Suppressor macrophage treated with lipopolysaccharide for 4 hours (primary cell): ENCODE data around the gene FAM237B.

ENCODE experiments used
- DNase-seq: peaks from one replicate; pipeline ENCODE4 v3.0.0-alpha.2; 2020

The FAM237B gene

DNA sequence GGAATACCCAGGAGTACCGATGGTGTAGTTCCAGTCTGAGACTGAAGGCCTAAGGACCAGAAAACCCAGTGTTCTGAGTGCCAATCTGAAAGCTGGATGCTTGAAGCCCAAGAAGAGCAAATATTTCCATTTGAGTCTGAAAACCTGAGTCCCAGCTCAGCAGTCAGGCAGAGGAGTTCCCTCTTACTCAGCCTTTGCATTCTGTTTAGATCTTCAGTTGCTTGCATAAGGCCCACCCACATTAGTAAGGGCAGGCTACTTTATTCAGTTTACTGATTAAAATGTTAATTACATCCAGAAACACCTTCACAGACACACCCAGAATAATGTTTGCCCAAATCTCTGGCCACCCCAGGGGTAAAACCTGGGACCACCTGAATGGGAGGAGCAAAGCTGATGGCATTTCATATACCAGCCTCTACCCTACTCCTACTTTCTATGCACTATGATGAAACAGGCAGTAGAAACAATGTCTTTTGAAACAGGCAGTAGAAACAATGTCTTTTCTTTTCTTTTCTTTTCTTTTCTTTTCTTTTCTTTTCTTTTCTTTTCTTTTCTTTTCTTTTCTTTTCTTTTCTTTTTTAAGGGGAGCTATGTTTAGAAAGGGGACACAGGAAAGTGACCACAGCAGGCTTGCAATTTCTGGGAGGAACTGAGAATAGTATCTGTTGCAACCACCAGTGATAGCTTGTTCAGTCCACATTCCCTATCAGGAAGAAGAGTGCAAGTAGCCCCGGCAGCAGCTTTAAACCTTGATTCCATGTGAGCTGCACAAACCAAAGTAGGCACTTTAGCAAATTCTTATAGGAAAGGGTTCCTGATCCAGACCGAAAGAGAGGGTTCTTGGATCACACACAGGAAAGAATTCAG, 30.6 kb downstream of the FAM237B start:
- peak; percentile 44 for DNase-seq

GRCh38 chr7:90288154-90288553, 33.0 kb downstream of the FAM237B start:
- DNase-seq, result no peak

GRCh38 chr7:90276033-90276728, 44.9 kb downstream of the FAM237B start:
- DNase-seq, result no peak

- DNase-seq, result no peak
These were observed 46.9 kb downstream of the FAM237B start for GRCh38 chr7:90274161-90274560.

- no peak for DNase-seq
These were observed 48.9 kb downstream of the FAM237B start for GRCh38 chr7:90272242-90272641.

GRCh38 chr7:90271753-90272152, 49.4 kb downstream of the FAM237B start:
- DNase-seq, result no peak

DNA sequence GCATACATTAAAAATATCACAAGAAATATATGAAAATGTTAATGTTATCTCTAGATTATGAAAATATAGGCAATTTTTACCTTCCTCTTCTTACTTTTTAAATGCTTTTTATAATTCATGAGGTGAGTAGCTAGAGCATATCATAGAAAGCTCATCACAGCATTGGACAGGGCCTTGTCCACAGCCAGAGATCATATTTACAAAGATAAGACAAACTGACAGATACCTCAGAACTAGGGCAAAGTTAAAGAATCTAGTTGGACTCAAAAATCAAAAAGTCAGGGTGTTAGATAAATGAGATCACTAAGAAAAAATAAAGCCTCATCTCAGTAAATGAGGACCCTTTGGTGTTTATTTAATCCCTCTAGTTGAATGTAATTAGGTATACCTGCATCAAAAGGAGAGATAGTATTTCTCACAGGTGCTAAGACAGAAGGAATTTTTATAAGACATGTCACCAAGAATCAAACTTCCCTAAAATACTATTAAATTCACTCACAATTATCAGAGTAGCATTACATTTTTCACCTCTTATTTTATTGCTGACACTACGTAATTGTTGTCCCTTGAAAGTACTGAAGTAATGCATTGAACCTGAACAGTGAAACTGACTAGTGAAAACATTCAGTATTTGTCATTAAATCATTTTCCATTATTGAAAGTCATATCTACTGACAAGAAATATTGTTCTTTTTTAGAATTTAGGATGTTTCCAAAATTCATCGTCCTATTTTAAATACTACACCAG, 50.5 kb downstream of the FAM237B start:
- no peak for DNase-seq

DNA sequence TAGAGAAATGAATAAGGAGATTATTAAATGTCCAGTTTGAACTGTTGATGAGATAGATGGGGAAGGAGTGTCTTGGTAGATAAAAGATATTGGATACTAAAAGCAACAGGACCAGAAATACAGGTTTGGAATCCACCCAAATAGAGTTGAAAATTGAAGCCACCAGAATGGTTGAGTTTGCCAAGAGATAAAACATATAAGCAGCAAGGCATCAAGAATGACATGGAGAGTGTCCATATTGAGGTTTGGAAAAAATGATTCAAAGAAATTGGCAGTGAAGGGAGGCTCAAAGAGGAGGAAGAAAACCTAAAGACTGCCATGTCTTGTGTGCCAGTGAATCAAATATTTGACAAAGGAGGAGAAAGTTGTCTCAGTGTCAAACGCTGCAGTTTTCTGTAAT, 51.9 kb downstream of the FAM237B start:
- no peak for DNase-seq

DNA sequence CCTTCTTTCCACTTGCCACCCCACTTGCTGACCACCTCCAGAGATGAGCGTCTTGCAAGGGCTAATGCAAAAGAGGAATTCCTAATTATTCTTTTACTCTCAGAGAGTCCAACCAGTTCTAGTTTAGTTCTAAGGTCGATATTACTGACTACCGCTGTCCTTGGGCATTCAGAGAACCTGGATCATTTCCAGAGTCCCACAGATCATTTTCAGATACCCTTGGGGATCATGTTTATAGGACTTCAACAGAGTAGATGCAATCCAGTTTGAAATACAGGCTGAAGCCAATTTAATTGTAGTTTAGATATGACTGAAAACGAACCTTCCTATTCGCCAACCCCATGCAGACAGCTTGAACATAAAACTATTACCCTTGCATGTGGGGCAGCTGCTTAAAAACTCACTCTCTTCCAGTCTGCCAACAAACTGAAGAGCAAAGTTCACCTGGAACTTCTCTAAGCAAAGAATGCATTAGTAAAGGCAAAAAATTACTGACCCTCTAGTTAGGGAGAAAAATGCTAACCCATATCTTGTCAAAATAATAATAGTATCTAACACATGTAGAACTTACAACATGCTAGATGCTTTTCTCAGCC, 53.7 kb downstream of the FAM237B start:
- DNase-seq, result no peak

- DNase-seq, result peak; percentile 68
These were observed 54.3 kb downstream of the FAM237B start for GRCh38 chr7:90266808-90267207.
